NCI-H2029 (cell line): ENCODE measurements around the gene USH1C.

Experiments
- DNase-seq: peaks from one replicate; lab custom pipeline; 2025; lab: John Stamatoyannopoulos, UW

USH1C gene

DNA sequence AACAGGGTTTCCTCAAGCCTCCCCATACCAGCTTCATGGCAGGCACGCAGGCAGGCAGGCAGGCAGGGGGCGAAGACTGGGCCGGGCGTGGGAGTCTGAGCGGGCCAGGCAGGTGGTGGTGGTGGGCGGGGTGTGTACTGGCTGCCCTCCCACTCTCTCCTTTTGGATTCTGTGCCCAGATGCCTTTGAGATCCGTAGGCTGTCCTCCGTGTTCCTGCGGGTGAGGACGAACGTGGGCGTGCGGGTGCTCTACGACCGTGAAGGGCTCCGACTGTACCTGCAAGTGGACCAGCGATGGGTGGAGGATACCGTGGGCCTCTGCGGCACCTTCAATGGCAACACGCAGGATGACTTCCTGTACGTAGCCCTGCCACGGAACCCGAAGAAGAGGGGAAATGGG is 25.8 kb upstream of the USH1C start:
- no peak for DNase-seq

DNA sequence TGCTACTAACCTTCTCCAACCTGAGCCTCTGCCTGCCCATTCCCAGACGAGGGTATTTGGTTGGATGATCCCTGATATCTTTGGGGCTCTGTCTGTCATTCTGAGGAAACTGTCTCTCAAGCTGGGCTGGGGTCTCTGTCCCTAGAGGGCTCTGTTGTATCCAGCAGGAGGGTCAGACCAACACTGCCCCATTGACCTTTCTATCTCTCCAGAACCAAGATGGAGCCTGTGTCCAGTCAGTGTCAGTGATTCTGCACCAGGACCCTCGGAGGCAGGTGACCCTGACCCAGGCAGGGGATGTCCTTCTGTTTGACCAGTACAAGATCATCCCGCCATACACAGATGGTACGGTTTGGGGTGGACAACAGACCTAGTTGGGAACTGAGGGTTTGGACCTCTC is 24.7 kb upstream of the USH1C start:
- DNase-seq = no peak

DNA sequence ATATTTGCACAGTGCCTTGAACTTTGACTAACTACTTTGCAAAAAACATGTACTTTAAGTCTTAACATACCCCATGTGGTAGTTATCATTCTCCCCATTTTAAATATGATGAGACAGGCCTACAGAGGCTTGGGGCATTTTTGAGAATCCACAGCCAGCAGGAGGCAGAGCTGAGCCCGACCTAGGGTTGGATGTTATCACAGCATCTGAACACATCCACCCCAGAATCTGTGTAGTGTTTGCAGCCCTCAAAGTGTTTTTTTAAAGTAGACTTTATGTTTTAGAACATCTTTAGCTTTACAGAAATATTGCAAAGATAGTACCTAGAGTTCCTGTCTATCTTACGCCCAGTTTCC is 20.4 kb upstream of the USH1C start:
- DNase-seq = no peak

DNA sequence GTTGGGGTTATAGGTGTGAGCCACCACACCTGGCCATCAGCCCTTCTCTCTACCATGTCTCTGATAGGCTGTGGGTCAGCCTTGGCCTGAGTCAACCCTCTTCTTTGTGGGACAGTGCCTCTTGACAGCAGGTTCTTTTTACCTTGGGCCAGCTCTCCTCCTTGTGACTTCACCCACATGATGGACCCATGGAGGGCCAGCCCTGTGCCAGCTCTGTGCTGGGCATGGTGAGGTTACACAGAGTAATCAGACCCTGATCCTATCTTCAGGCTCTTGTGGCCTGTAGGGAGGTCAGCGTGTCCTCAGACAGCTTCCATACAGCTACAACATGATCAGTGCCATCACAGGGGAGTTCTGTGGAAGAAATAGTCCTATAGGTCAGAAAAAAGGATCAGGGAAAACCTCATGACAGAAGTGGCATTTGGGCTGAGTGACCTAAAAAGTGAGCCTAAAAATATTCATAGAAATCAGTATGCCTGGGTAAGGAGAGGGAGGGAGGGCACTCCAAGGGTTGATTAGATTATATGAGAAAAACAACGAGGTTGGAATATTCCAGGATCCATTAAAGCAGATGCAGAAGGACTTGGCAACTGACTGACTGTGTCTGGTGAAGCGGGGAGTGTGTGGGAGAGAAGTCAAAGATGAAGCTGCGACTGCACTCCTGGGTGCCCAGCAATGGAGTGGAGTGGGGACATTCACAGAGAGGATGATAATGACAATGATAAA is 19.9 kb upstream of the USH1C start:
- no peak for DNase-seq

DNA sequence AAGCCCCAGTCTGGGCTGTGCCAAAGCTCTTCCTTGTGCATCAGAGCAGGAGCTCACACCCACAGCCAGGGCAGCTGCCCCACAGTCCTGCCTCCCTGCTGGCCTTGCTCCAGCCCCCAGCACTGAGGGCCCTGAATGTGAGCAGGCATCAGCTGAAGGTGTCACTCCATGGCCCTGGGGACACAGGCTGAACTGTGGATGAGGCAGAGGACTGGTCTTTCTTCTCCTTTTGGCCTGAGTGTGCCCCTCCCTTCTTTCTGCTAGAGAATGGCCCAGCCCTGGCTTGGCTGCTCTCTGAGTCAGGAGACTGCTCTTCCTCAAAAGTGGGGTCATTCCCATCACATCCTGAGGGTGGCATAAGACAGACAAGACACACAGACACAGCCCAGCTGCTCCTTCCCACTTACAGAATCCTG is 19.0 kb upstream of the USH1C start:
- peak; percentile 44 for DNase-seq

DNA sequence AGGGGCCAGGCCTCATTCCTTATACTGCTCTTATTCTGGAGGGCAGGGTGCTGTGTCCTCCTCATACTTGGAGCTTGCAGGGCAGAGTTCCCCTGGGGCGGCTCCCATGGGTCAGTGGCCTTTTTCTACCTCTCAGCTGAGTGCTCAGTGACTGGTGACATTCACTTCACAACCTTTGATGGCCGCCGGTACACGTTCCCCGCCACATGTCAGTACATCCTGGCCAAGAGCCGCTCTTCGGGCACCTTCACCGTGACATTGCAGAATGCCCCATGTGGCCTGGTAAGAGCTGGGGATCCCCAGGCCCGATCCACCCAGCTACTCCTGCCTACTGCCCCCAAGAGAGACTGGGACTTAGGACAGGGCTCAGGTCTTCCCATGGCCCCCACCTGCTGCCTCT is 17.3 kb upstream of the USH1C start:
- DNase-seq = no peak

DNA sequence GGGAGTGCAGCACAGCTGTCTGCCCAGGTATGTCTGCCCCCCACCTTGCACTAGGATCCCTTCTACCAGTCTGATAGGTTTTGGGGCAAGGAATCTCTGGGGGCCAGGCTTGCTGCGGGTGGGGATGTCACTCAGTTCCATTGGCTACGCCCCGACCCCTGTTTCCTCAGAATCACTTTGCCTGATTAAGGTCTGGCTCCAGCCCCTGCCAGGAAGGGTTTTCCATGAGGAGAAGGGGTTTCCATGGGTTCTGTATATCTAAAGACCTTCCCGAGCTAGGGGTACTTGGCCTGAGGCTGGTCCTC is 16.8 kb upstream of the USH1C start:
- DNase-seq = no peak

DNA sequence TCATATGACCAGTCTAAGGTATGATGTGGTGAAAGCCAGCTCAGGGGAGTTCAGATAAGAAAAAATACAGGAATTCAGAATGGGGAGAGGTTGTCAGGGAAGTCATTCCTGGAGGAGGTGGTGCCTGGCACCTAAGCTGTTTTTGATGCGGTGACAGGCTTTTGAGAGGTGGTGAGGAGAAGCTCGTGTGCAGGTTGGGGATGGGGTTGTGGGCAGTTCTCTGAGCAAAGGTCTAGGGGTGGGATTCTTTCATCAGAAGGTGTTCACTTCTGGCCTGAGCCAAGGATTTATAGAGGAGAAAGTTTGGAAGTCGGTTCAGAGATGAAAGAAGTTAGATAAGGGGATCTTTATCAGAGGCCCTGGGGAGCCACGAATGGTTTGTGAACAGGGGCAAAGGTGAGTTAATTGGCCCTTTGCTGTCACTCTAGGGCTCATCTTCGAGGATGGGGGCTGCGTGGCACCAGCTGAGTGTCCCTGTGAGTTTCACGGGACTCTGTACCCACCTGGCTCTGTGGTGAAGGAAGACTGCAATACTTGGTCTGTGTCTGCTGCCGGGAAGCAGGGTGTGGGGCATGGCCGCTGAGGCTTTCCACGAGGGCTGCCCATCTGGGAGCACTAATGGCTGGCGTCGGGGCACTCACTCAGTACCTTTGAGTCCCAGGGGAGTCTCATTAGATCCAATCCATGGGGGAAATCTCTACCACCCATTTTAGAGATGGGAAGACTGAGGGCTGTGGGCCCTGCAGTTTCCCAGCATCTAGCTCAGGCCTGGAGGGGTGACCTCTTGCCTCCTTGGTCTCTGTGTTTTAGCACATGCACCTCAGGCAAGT is 16.3 kb upstream of the USH1C start:
- no peak for DNase-seq

DNA sequence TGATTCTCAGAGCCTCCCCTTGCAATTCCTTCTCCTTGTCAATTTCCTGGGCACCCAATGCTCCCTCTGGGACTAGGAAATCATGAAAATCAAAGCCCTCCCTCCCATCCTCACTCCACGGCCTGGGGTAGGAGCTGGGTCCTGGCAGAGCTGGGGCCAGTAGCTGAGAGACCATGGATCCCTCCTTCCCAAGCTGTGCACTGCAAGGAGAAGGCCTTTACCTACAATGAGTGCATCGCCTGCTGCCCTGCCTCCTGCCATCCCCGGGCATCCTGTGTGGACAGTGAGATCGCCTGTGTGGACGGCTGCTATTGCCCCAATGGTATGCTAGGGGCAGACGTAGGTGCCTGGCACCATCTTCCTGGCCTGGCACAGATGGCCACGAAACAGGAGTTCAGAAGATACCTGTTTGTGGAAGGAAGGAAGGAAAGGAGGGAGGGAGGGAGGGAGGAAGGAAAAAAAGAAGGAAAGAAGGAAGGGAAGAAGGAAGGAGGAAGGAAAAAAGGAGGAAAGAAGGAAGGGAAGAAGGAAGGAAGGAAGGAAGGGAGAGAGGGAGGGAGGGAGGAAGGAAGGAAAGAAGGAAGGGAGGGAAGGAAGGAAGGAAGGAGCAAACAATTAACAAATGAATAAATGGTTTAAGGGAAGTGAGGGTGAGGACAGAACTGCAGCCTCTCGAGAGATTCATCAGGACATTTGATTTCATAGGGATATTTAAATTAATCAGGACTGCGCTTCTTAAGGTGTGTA is 15.3 kb upstream of the USH1C start:
- no peak for DNase-seq

DNA sequence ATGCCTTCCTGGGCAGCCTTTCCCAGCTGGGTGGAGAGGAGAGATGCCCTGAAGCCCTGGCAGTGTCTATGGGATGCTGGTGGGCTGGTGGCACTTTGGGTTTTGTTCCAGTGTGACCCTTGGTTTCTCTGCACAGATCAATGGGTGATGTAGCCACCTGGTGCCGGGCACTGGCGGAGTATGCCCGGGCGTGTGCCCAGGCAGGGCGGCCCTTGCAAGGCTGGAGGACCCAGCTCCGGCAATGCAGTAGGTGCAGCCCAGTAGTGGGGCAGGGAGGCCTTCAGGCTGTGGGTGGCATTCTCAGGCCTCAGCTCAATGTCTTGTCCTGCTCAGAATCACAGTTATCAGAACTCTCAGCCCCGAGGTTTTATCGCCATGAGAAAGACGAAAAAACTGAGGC is 14.7 kb upstream of the USH1C start:
- no peak for DNase-seq

DNA sequence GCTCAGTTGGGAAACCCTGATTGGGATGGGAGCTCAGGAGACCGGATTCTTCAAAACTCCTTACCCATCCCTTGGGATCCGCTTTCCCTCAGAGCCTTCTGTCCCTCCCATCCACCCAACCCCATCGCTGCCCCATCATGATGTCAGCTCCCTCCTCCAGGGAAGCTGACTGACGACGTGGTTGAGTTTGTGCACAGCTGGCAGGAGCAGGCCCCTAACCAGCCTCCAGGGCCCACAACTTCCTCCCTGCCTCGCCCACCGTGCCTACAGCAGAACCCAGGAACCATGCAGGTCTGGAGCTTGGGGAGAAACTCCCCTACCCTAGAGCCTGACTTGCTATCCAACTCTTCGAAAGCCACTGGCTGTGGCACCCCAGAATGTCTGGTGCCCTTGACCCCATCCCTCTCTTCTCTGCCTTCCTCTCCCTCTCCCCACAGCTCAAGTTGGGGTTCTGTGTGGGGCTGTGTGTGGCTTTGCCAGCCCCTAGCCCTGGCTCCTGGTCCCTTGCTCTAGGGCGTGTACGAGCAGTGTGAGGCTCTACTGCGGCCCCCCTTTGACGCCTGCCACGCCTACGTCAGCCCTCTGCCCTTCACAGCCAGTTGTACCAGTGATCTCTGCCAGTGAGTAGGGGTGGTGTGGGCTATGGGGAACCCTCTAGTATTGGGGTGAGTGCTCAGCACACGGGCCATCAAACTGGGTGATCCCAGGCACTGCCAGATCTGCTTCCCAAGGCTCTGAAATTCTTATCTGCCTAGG is 14.0 kb upstream of the USH1C start:
- no peak for DNase-seq

DNA sequence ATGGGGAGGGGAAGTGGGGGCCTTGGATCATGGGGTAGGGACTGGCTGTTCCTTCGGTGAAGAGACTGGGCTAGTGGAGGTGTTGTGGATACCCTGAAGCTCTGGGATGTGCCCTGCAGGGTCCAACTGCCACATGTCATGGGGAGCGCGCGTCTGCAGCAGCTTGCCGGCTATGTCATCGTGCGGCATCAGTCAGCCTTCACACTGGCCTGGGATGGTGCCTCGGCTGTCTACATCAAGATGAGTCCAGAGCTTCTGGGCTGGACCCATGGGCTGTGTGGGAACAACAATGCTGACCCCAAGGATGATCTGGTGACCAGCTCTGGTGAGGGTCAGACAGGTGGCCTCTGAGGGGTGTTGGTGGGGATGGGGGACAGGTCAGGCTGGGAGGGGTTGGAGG is 12.8 kb upstream of the USH1C start:
- no peak for DNase-seq

DNA sequence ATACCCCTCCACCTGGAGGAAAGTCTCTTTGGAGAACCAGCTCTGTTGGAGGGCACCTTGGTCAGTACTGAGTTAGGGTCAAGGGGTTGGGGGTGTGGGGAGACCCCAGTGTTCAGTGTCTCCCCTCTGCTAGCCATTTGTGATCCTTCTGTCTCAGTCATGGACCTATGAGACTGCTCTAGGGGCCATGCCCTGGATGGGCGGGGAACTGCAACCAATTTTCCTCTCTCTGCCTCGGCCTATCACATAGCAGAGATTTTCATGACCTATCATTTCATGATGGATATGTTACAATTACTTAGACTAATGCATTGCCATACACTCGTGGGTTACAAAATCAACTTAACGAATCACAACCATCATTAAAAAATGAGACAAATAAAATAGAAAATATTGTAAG is 10.3 kb upstream of the USH1C start:
- DNase-seq = no peak

DNA sequence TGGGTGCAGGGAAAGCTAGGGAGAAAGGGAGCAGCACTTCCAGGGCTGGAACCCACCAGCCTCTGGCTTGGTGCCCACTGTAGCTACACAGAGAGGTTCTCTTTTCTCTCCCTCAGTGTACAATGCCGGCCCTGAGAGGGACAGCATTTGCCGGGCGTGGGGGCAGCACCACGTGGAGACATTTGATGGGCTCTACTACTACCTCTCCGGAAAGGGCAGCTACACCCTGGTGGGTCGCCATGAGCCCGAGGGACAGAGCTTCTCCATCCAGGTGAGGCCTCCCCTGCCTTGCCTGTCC is 9.0 kb upstream of the USH1C start:
- DNase-seq = no peak

DNA sequence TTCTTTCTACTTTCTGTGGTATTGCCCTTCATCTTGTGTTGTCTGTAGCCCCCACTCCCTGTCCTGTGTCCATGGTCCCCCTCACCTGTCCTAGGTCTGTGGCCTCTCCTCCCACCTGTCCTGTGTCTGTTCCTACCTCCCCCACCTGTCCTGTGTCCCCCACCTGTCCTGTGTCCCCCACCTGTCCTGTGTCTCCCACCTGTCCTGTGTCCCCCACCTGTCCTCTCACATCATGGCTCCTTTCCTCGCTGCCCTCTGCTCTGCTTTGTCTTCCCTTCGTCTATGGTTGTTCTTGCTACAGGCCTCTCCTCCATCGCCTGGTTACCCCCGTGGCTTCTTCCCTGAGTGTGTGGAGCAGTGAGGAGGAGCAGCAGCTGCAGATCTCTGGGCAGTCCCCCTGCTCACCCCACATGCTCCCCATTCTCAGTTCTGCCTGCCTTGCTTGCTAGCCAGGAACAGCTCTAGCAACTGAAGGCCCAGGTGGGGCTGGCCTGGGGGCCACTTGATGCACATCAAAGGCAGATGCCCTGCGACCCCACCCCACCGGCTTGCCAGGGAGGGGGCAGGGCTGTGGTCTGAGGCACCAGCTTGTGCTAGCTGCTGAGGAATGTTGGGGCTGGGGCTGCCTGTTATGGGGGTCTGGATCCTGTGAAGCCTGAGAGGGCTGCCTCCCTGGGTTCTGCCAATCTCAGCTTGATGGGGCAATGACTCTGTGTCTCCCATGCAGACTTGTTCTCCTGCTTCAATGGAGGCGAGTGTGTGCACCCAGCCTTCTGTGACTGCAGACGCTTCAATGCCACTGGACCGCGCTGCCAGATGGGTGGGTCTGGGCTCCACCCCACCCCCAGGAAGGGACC is 8.4 kb upstream of the USH1C start:
- no peak for DNase-seq

DNA sequence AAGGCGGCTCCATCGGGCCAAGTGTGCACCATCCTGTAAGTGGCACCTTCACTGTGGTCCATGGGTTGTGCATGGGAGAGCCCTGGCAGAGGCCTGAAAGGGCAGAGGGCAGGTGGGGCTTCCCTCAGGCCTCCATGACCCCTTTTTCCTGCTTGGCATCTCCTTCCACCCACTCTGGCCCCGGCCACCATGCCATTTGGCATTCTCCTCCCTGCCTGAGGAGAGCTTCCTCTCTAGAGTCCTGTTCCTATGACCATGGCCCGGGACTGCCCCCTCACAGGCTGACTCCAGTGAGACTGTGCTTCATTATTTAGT is 7.8 kb upstream of the USH1C start:
- DNase-seq = no peak

DNA sequence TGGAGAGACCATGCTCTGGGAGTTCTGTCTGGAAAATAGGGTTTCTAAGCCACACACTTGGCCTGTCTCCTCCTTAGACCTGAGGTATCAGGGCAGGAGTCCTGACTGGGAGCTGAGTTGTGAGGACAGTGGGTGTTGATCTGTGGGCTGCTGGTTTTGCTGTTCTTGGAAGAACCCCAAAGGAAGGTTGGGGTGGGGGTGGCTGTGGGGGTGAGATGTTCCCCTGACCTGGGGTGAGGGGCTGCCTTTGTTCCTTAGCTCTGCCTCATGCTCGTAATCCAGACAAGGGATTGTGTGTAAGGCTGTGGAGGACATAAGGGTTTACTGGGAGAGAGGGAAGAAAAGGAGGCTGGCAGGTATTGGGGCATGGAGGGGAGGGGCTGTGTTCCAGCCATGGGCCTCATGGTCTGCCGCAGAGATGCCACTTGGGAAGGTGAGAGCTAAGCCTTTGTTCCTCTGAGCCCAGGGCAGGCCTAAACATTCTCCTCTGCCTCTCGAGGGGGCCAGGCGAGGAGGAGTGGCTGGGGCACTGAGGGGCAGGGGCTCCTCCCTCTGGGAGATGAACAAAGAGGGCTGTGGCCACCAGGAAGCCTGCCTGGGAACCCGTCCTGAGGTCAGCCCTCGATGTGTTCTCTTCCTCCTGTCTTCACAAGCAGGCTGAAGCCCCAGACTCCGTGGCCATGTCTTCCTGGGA is 7.3 kb upstream of the USH1C start:
- no peak for DNase-seq

DNA sequence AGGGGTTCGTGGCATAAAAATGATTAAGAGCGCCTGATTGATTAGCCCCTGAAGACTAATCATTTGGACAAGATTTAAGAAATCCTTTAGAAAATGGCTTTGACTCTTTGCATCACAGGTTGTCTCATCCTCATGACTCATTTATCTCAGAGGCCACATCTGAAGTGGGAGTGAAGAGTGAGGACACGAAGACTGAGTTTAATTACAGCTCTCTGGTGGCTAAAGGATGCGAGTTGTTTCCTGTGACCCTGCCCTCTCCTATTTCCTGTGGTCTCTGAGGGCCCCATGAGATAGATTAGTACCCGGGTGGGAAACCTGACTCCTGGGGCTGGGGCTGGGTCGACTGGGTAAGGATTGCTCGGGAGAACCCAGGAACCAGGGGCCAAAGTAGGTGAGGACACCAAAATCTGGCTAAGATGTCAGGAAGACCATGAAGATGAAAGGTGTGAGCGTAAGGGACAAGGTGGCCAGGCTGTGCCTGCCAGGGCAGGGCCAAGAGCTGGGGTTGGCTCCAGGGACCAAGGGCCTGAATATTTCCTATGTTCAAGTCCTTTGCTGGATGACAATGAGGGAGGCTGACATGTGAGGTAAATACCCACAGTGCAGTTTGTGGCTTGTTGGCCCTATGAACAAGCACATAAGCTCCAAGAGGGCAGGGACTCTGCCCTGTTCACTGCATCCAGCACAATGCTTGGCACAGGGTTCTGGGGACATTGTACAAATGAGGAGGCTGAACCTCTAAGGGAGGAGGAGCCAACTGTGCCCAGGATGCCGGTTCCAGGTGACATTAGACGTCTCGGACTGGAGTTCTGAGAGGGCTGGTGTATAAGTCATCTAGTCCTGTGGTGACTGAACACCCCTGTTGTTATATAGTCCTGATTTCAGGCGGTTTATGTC is 6.5 kb upstream of the USH1C start:
- DNase-seq = peak; percentile 5

DNA sequence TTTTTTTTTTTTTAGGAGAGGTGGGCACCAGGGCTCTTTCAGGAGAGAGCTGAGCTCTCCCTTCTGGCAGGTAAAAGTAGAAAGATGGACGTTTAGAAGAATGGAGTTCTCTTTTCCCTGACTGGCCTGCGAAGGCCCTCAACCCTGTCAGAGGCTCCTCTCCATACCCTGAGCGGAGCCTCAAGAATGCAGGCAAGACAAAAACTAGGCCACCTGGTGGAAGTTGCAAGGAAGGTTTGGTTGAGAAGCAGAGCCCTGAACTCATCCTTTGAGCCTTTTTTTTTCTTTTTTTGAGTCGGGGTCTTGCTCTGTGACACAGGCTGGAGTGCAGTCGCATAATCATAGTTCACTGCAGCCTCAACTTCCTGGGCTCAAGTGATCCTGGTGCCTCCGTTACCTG is 4.2 kb upstream of the USH1C start:
- no peak for DNase-seq

DNA sequence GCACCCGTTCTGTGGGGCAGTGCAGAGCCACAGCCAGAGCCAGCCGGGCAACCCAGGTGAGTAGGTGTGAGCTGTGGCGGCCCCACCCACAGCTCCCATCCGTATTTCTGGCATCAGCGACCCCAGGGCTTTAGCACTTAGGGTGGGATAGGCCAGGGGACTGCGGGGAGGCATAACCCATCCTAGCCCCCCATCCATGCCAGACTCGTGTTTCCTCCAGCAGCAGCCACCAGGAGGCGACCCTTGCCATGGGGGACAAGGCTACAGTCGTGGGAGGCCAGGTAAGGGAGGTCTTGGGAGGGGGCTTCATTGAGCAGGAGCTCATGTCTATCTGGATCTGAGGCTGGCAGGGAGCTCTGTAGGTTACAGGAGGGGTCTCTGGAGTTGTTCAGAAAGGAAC is 3.7 kb upstream of the USH1C start:
- DNase-seq = no peak
